Measurements from ENCODE around the gene SDR42E1. TPM values are rescaled to one million over a fixed set of nuclear protein-coding genes. Genes with fewer than 3 reads are reported as not detected.

Gene SDR42E1, protein sequence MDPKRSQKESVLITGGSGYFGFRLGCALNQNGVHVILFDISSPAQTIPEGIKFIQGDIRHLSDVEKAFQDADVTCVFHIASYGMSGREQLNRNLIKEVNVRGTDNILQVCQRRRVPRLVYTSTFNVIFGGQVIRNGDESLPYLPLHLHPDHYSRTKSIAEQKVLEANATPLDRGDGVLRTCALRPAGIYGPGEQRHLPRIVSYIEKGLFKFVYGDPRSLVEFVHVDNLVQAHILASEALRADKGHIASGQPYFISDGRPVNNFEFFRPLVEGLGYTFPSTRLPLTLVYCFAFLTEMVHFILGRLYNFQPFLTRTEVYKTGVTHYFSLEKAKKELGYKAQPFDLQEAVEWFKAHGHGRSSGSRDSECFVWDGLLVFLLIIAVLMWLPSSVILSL
- total RNA-seq: 2.6 TPM in 2 replicates

- TF ChIP-seq CTCF (IDR thresholded peaks at IDR 0.05; ENCODE audit: insufficient read depth, low read depth, low read length): no peak
- no peak for DNase-seq (ENCODE audit: low read depth)
- peak within 1 kb of the TSS; percentile 24 for H3K4me3 ChIP-seq (ENCODE audit: low read depth, low read length)
These were observed at the start of gene SDR42E1 for GRCh38 chr16:82011199-82011641. TSS of gene SDR42E1 (minus strand) at chr16:82011470. CDS start at chr16:82000858, 10,612 bp downstream.

DNA sequence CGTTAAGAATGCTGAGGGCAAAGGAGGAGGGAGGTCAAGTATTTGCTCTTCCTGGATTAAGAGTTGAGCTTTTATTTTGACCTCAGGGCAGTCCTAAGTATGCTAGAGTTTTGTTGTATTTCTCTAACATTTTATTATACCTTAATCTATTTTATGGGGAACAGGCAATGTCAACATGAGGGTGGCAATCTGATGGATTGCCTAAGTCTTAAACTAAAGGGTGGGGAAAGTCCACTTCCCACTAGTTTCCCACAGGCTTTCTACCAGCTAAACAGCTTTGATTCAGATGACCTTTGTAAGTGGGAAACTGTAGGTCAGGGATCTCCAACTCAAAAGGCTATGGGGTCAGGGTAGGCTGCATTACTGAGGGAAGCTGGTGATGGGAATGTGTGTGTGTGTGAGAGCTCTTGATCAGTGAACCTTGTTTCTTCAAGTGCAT is 48.7 kb upstream of the SDR42E1 start:
- H3K4me3 ChIP-seq (ENCODE audit: low read depth, low read length): no peak overlapping the region
- DNase-seq (ENCODE audit: low read depth): peak; percentile 97
- TF ChIP-seq CTCF (IDR thresholded peaks at IDR 0.05; ENCODE audit: insufficient read depth, low read depth, low read length): no peak

DNA sequence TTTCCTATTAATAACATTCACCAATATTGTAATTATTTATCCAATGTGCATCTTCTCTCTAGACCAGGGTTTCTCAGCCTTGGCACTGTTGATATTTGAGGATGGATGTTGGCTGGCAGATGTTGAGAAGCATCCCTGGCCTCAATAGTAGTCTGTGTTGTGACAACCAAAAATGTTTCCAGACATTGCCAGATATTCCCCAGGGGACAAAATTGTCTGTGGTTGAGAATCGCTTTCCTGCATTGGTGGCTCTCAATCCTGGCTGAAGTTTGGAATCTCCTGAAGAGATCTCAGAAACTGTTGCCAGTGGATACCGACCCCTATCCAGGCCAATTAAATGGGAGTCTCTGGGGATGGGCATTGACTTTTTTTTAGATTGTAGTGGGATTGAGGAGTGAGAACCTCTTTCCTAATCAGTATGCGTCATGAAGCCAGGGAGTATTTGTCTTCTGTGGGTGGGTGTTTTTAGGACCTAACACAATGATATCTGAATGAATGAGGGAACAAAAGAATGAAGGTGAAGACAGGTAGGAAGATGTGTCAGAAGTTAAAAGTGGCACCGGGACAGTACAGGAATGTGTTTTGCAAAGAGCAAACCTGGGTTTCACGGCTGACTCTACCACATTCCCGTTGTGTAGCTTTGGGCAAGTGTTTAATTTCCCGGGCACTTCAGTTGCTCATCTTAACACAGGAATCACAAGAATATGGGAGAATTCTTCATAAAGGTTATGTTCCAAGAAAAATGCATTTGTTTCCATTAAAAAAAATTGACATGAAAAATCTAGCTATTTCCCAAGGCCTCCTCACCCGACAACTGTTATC is 48.1 kb upstream of the SDR42E1 start:
- peak; percentile 74 for DNase-seq (ENCODE audit: low read depth)
- no peak for TF ChIP-seq CTCF (IDR thresholded peaks at IDR 0.05; ENCODE audit: insufficient read depth, low read depth, low read length)
- no peak overlapping the region for H3K4me3 ChIP-seq (ENCODE audit: low read depth, low read length)

DNA sequence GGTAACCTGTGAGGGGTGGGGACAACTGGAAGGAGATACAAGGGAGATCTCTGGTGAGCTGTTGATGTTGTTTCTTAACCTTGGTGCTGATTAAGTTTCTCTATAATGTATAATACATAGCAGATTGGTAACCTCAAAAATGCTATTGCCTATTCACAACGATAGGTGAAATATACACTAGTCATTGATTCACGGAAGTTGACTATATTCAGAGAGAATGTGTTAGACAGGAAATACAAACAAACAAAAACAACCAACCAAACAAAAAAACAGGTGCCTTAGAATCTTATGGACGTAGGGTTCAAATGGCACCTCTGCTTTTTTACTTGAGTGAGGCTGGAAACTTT is 45.3 kb upstream of the SDR42E1 start:
- H3K4me3 ChIP-seq (ENCODE audit: low read depth, low read length): no peak overlapping the region
- no peak for DNase-seq (ENCODE audit: low read depth)
- no peak for TF ChIP-seq CTCF (IDR thresholded peaks at IDR 0.05; ENCODE audit: insufficient read depth, low read depth, low read length)

DNA sequence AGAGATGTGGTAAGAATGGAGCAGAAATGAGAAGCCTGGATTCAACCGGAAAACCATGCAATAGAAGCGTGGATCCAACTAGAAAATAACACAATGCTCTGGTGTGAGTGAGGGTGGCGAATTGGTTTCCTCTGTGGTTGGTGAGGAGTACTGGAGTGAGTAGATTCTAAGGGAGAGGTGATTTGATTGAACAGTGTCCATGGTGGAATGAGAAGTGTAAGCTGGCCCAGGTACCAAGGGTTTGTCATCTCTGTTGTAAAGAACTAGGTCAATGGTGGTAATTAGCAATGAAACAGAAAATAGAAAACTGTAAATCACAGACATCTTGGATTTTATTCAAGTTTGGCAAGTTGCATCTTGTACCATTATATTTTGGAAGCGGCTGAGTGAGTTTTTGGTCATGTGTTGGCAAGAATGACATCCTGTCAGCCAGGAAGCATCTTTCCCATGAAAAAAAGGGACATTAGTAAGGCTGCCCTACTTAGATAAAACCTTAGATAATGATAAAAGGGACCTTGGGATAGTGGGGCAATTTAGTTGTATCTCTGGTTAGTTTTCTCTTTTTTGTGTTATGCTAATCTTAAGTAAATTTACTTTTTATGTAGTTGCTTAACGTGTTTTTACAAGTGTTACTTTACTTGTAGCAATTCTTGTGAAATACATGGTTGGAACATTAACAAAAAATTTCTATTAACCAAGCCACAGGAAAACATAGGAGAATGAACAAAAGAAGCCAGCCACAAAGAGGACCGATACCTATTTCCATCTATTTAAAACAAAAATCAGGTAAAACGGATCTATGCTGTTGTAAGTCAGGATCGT is 44.7 kb upstream of the SDR42E1 start:
- TF ChIP-seq CTCF (IDR thresholded peaks at IDR 0.05; ENCODE audit: insufficient read depth, low read depth, low read length): no peak
- H3K4me3 ChIP-seq (ENCODE audit: low read depth, low read length): no peak overlapping the region
- peak; percentile 55 for DNase-seq (ENCODE audit: low read depth)

GRCh38 chr16:82055117-82055516 is 43.8 kb upstream of the SDR42E1 start:
- no peak overlapping the region for H3K4me3 ChIP-seq (ENCODE audit: low read depth, low read length)
- no peak for DNase-seq (ENCODE audit: low read depth)
- no peak for TF ChIP-seq CTCF (IDR thresholded peaks at IDR 0.05; ENCODE audit: insufficient read depth, low read depth, low read length)

Measured in fibroblast of villous mesenchyme (primary cell).